HepG2 (cell line): ENCODE data around the gene MEGF6. TPM values are rescaled to one million over a fixed set of nuclear protein-coding genes. Genes with fewer than 3 reads are reported as not detected.

Source experiments
- ATAC-seq: fragments of 200-7000 bp; cut with Tn5 transposase; 3 replicates; pipeline ENCODE4 v1.9.1; 2020; ENCODE audit warnings: mild to moderate bottlenecking, moderate library complexity
- BruUV-seq: library from RNA; stranded (reverse); fragments of 400-500 nt; replicated peaks from 2 replicates; lab custom pipeline; 2021; lab: Mats Ljungman, UMichigan
- CTCF ChIA-PET: fragments of 300-600 bp; formaldehyde crosslinking; extraction: SDS; loops from one replicate; lab custom pipeline; 2021; ENCODE audit warnings: low total read pairs, inconsistent platforms, low intra/inter-chr PET ratio; lab: Yijun Ruan, JAX
- POLR2A ChIA-PET: fragments of 350-600 bp; sonication (Branson Sonifier 250); formaldehyde crosslinking; loops from one replicate; lab custom pipeline; 2020; ENCODE audit warnings: antibody characterized with exemption, inconsistent platforms; lab: Yijun Ruan, JAX
- DNase-seq: peaks from one replicate; pipeline ENCODE4 v3.0.0-alpha.2; 2015; ENCODE audit warnings: low spot score
- FAIRE-seq: peaks from 3 replicates; lab custom pipeline; 2011; peaks lifted over from hg19 to GRCh38; lab: Jason Lieb, UNC
- H2AFZ ChIP-seq: one replicate; pipeline ENCODE4 v1.6.1; 2011; ENCODE audit warnings: low read length, inconsistent platforms
- H3K27ac ChIP-seq: fragments of 300-600 bp; 3 replicates; pipeline ENCODE4 v1.8.0; 2011; ENCODE audit warnings: mixed run types, mild to moderate bottlenecking, mixed read lengths, low read length, inconsistent platforms; ENCODE audit not compliant: insufficient read depth; ENCODE audit errors: extremely low read length
- H3K27me3 ChIP-seq, 2 experiments: fragments of 200-600 bp in 1 of 2; 2 replicates in 1 of 2; 3 replicates in 1 of 2; pipeline versions ENCODE4 v1.6.0 to v1.8.0; 2011; ENCODE audit warnings: low read length in 2 of 2, mild to moderate bottlenecking in 2 of 2, moderate library complexity in 2 of 2, inconsistent platforms in 1 of 2; ENCODE audit not compliant: insufficient read depth in 2 of 2, control insufficient read depth in 1 of 2
- H3K36me3 ChIP-seq, 2 experiments: fragments of 200-600 bp in 1 of 2; replicated peaks in 1 of 2; 2 replicates in 1 of 2; 3 replicates in 1 of 2; pipeline versions ENCODE4 v1.5.1 to v1.8.0; 2011; ENCODE audit warnings: low read length in 2 of 2, inconsistent platforms in 1 of 2; ENCODE audit not compliant: insufficient read depth in 2 of 2, control insufficient read depth in 1 of 2
- H3K4me1 ChIP-seq: 2 replicates; pipeline ENCODE4 v1.5.1; 2012; ENCODE audit warnings: low read length, inconsistent platforms; ENCODE audit not compliant: insufficient read depth
- H3K4me2 ChIP-seq: 2 replicates; pipeline ENCODE4 v1.6.0; 2011; ENCODE audit warnings: low read depth, low read length, inconsistent platforms
- H3K4me3 ChIP-seq, 3 experiments: fragments of 200-600 bp in 1 of 3; sonication (generic), shearing (Covaris generic) in 1 of 3; replicated peaks in 1 of 3; 2 replicates each; pipeline ENCODE4 v1.5.1; 2011 to 2016; ENCODE audit warnings: low read length in 3 of 3, inconsistent platforms in 2 of 3, low read depth in 2 of 3, mild to moderate bottlenecking in 2 of 3, control low read depth in 1 of 3, mixed read lengths in 1 of 3; ENCODE audit not compliant: insufficient read depth in 1 of 3
- H3K79me2 ChIP-seq: one replicate; pipeline ENCODE4 v1.6.1; 2011; ENCODE audit warnings: low read length, inconsistent platforms; ENCODE audit not compliant: insufficient read depth
- H3K9ac ChIP-seq: 2 replicates; pipeline ENCODE4 v1.6.0; 2011; ENCODE audit warnings: mild to moderate bottlenecking, low read depth, low read length, inconsistent platforms; ENCODE audit not compliant: insufficient read depth
- H3K9me3 ChIP-seq: 2 replicates; pipeline ENCODE4 v1.5.1; 2012; ENCODE audit warnings: mild to moderate bottlenecking, low read length
- H4K20me1 ChIP-seq: 2 replicates; pipeline ENCODE4 v1.6.0; 2011; ENCODE audit warnings: inconsistent platforms, mild to moderate bottlenecking, low read length, moderate library complexity; ENCODE audit not compliant: insufficient read depth
- CENPBD1 ChIP-seq: sonication (generic); formaldehyde crosslinking; IDR thresholded peaks from 2 replicates; pipeline ENCODE4 v1.8.0; 2022; ENCODE audit warnings: missing genetic modification reagents, low read depth, mild to moderate bottlenecking, borderline replicate concordance
- CREB3 ChIP-seq: sonication (generic); formaldehyde crosslinking; IDR thresholded peaks from 2 replicates; pipeline ENCODE4 v1.5.0; 2020; ENCODE audit warnings: missing genetic modification reagents
- E2F1 ChIP-seq: sonication (generic); formaldehyde crosslinking; IDR thresholded peaks from 2 replicates; pipeline ENCODE4 v1.5.0; 2020; ENCODE audit warnings: missing genetic modification reagents
- GATAD1 ChIP-seq: IDR thresholded peaks from 2 replicates; pipeline ENCODE4 v1.6.1; 2016; ENCODE audit warnings: missing genetic modification reagents, missing compliant biosample characterization
- KMT2B ChIP-seq: IDR thresholded peaks from 2 replicates; pipeline ENCODE4 v1.6.1; 2016; ENCODE audit warnings: missing genetic modification reagents, missing compliant biosample characterization
- LBX2 ChIP-seq: sonication (generic); formaldehyde crosslinking; IDR thresholded peaks from 2 replicates; pipeline ENCODE4 v1.5.0; 2020; ENCODE audit warnings: missing genetic modification reagents, mild to moderate bottlenecking, borderline replicate concordance
- MIXL1 ChIP-seq: IDR thresholded peaks from 2 replicates; pipeline ENCODE4 v1.6.1; 2016
- MLXIP ChIP-seq: sonication (generic); formaldehyde crosslinking; IDR thresholded peaks from 2 replicates; pipeline ENCODE4 v1.9.0; 2021; ENCODE audit warnings: missing genetic modification reagents, borderline replicate concordance
- MTF2 ChIP-seq: sonication (generic); formaldehyde crosslinking; IDR thresholded peaks from 2 replicates; pipeline ENCODE4 v1.5.0; 2020; ENCODE audit warnings: missing genetic modification reagents, borderline replicate concordance
- NCOR1 ChIP-seq: fragments of 200-600 bp; sonication (generic); IDR thresholded peaks from 2 replicates; pipeline ENCODE4 v1.7.0; 2017; ENCODE audit warnings: antibody characterized with exemption, low read length, borderline replicate concordance
- NR2F6 ChIP-seq, 2 experiments: IDR thresholded peaks; 2 replicates each; pipeline ENCODE4 v1.6.1; 2016; ENCODE audit warnings: antibody characterized with exemption in 1 of 2, mild to moderate bottlenecking in 1 of 2
- RARA ChIP-seq: IDR thresholded peaks from 2 replicates; pipeline ENCODE4 v1.6.1; 2016; ENCODE audit warnings: missing genetic modification reagents, missing compliant biosample characterization
- USF2 ChIP-seq, 2 experiments: sonication (generic) in 1 of 2; formaldehyde crosslinking in 1 of 2; IDR thresholded peaks; 2 replicates each; pipeline versions ENCODE4 v1.5.1 to v1.6.1; 2011 to 2020; ENCODE audit warnings: borderline replicate concordance in 1 of 2, low read depth in 1 of 2, low read length in 1 of 2, mild to moderate bottlenecking in 1 of 2, missing genetic modification reagents in 1 of 2, moderate library complexity in 1 of 2
- ZFYVE20 ChIP-seq: sonication (generic); formaldehyde crosslinking; IDR thresholded peaks from 2 replicates; pipeline ENCODE4 v1.8.0; 2023; ENCODE audit warnings: low read depth, mild to moderate bottlenecking, moderate library complexity, missing genetic modification reagents, borderline replicate concordance
- ZNF674 ChIP-seq: sonication (generic); formaldehyde crosslinking; IDR thresholded peaks from 2 replicates; pipeline ENCODE4 v1.5.0; 2020; ENCODE audit warnings: low read depth, mild to moderate bottlenecking, missing genetic modification reagents
- ZNF747 ChIP-seq: sonication (generic); formaldehyde crosslinking; IDR thresholded peaks from 2 replicates; pipeline ENCODE4 v1.8.1; 2023; ENCODE audit warnings: missing genetic modification reagents, mild to moderate bottlenecking, borderline replicate concordance
- WGBS: methylation state at CpG from one replicate; pipeline ENCODE4 v1.1.6; 2017; ENCODE audit warnings: low lambda C conversion rate; 5-methylcytosine and 5-hydroxymethylcytosine counted together
- in situ Hi-C: cut with HindIII; loops from 2 replicates; pipeline ENCODE4 v1.10.0; 2017; ENCODE audit warnings: low pct_unique_long_range_greater_than_20kb; ENCODE audit not compliant: extremely low pct_ligation_motif_present
- intact Hi-C: fragments of 100-400 bp; cut with micrococcal nuclease; formaldehyde crosslinking; loops from one replicate; pipeline ENCODE4 v1.10.0; 2022; ENCODE audit not compliant: unreplicated experiment
- polyA plus RNA-seq, 8 experiments: library from polyadenylated mRNA; depleted of rRNA in 3 of 8; stranded (reverse) in 7 of 8; unstranded in 1 of 8; fragments of >200 nt; fragmentation: Illumina TruSeq in 4 of 8; extraction: Trizol in 4 of 8; gene quantifications; 2 replicates each; pipeline versions ENCODE4 v1.2.1 to v1.2.3, GENCODE V29; 2011 to 2016; ENCODE audit warnings: low read depth in 4 of 8, missing spikeins in 1 of 8, mixed read lengths in 1 of 8; ENCODE audit not compliant: insufficient read depth in 1 of 8
- total RNA-seq, 5 experiments: library from RNA; depleted of rRNA; stranded (reverse); fragments of >200 nt; fragmentation: Illumina TruSeq; extraction: Trizol; gene quantifications; 2 replicates each; pipeline ENCODE4 v1.2.3, GENCODE V29; 2016; ENCODE audit warnings: low read depth in 1 of 5

The MEGF6 gene
- total and polyA plus RNA-seq, 2 of the 13 experiments (the other 11 are each of a cell fraction or from before 2014, with no cell fraction given) = 1.9 TPM

- Histone ChIP-seq H3K79me2 (no peaks in the 10 kb centered on the region), H3K27ac (no peak overlapping the region), H3K4me3 (no peak overlapping the region), H3K9ac (no peak overlapping the region), H3K27me3 (peaks cover 13 to 93% of the 10 kb centered on the region in 2 experiments), H3K4me1 (peaks cover 30% of the 10 kb centered on the region), H3K9me3 (no peaks in the 10 kb centered on the region), H4K20me1 (peaks cover 6% of the 10 kb centered on the region; the same call in 1 of the 2 replicates), H3K4me2 (no peak overlapping the region), H3K36me3 (no peaks in the 10 kb centered on the region), H2AFZ (no peak overlapping the region)
- intact Hi-C loops = no loop called here
- no TSS peak for BruUV-seq
- FAIRE-seq (no peak), DNase-seq (no peak), ATAC-seq (no peak)
- in situ Hi-C loops = no loop called here
- POLR2A ChIA-PET = no interaction called here
- CTCF ChIA-PET = no interaction called here
- 33% methylated on average over 16 of the region's 18 CpGs for WGBS
- TF ChIP-seq GATAD1 (CRISPR knock-in tag) = no peak
- TF ChIP-seq LBX2 (CRISPR knock-in tag) = no peak
- no peak for TF ChIP-seq ZNF747 (CRISPR knock-in tag)
- TF ChIP-seq RARA (CRISPR knock-in tag) = no peak
- no peak for TF ChIP-seq MTF2
- no peak for TF ChIP-seq USF2 (IDR thresholded peaks at IDR 0.05; ENCODE audit: low read depth, low read length)
- TF ChIP-seq USF2 (CRISPR knock-in tag; IDR thresholded peaks at IDR 0.05; ENCODE audit: borderline replicate concordance) = no peak
- TF ChIP-seq CREB3 (CRISPR knock-in tag) = no peak
- no peak for TF ChIP-seq NR2F6 (IDR thresholded peaks at IDR 0.05)
- no peak for TF ChIP-seq NR2F6 (CRISPR knock-in tag; IDR thresholded peaks at IDR 0.05)
- TF ChIP-seq KMT2B (CRISPR knock-in tag) = no peak
- no peak for TF ChIP-seq NCOR1
- TF ChIP-seq MLXIP (CRISPR knock-in tag) = no peak
- no peak for TF ChIP-seq E2F1 (CRISPR knock-in tag)
- no peak for TF ChIP-seq ZFYVE20 (CRISPR knock-in tag)
- no peak for TF ChIP-seq ZNF674
- no peak for TF ChIP-seq CENPBD1
- TF ChIP-seq MIXL1 (CRISPR knock-in tag) = no peak
Measured at GRCh38 chr1:3607703-3608065, 3.6 kb downstream of the MEGF6 start.
